ENCODE data around the gene RNF166.

Gene RNF166

DNA sequence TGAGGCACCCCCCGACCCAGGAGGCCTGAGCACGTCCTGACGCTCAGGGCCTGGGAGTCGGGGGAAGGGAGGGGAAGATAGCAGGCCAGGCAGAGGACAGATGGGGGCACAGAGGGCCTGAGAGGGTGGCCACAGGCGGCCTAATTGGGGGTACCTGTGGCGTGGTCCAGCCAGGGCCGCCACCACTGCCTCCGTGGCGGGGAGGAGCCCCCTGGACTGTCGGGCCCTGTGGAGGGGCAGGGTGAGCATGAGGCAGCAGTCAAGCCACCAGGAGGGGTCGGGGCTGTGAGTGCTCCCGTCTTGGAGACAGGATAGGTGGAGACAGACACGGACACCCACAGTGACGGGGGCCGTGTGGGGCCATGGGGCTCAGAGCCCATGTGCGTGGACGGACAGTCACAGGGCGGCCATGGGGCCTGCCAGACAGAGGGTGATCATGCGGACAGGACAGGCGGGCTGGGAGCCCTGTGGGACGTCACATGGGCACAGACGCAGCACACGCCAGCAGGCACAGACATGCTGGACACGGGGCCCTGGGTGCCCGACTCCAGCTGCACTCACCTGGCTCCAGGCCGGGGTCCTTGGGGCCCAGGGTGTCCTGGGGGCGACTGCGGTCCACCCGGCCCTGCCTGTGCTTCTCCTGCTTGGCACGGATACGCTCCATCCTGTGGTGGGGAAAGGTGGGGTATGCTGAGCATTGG, 18.8 kb upstream of the RNF166 start:
- TF ChIP-seq MAX (IDR thresholded peaks at IDR 0.05) (no peak), TCF12 (IDR thresholded peaks at IDR 0.05; ENCODE audit: low read depth) (no peak), CREB1 (IDR thresholded peaks at IDR 0.05; ENCODE audit: low read depth) (no peak), EP300 (IDR thresholded peaks at IDR 0.05; ENCODE audit: borderline replicate concordance) (no peak), EGR1 (IDR thresholded peaks at IDR 0.05) (no peak), TAF1 (IDR thresholded peaks at IDR 0.05; ENCODE audit: low read depth) (no peak), YY1 (IDR thresholded peaks at IDR 0.05; ENCODE audit: low read depth) (no peak)

DNA sequence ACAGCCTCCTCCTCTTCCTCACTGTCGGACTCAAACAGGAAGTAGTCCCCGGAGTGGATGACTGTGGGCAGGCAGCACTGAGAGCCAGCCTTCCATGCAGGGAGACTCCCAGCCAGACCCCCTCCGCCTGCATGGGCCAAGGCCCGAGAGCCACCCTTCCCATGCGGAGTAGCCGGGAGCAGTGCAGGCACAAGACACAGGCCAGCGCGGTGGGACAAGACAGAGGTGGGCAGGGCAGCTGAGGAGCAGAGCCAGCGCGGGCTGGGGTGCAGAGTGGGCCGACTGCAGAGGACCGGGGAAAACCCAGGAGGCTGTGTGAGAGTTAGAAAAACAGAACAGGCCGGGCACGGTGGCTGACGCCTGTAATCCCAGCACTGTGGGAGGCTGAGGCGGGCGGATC, 17.7 kb upstream of the RNF166 start:
- TF ChIP-seq MAX (IDR thresholded peaks at IDR 0.05) (no peak), TAF1 (IDR thresholded peaks at IDR 0.05; ENCODE audit: low read depth) (no peak), CREB1 (IDR thresholded peaks at IDR 0.05; ENCODE audit: low read depth) (no peak), ZBTB7A (IDR thresholded peaks at IDR 0.05; ENCODE audit: low read depth) (no peak), YY1 (IDR thresholded peaks at IDR 0.05; ENCODE audit: low read depth) (no peak), EP300 (IDR thresholded peaks at IDR 0.05; ENCODE audit: borderline replicate concordance) (no peak), NFIC (IDR thresholded peaks at IDR 0.05) (no peak), RAD21 (IDR thresholded peaks at IDR 0.05; ENCODE audit: low read depth) (no peak), REST (IDR thresholded peaks at IDR 0.05; ENCODE audit: low read depth) (no peak), USF1 (IDR thresholded peaks at IDR 0.05) (no peak), TEAD4 (IDR thresholded peaks at IDR 0.05) (no peak), FOXM1 (IDR thresholded peaks at IDR 0.05; ENCODE audit: borderline replicate concordance, low read depth) (no peak), TCF12 (IDR thresholded peaks at IDR 0.05; ENCODE audit: low read depth) (no peak), CEBPB (IDR thresholded peaks at IDR 0.05) (no peak)

DNA sequence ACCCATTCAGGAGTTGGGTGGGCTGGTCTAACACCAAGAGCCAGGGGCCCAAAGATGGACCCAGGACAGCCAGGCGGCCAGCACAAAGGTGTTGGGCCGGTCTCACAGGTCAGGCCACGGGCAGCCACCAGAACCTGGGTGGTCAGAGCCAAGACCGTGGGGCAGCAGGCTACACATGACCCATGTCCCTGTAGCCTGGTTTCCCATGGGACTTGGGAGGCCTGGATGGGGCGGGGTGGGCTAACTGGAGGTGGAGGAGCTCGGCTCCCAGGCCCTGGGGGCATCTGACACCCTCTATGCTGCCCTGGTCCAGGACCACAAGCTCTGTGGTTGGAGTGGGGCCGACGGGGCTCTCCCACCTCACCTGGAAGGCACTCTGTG, 17.3 kb upstream of the RNF166 start:
- no peak for TF ChIP-seq EP300 (IDR thresholded peaks at IDR 0.05; ENCODE audit: borderline replicate concordance)
- no peak for TF ChIP-seq CEBPB (IDR thresholded peaks at IDR 0.05)
- no peak for TF ChIP-seq TAF1 (IDR thresholded peaks at IDR 0.05; ENCODE audit: low read depth)
- TF ChIP-seq YY1 (IDR thresholded peaks at IDR 0.05; ENCODE audit: low read depth), result no peak
- no peak for TF ChIP-seq FOXM1 (IDR thresholded peaks at IDR 0.05; ENCODE audit: borderline replicate concordance, low read depth)
- TF ChIP-seq MAX (IDR thresholded peaks at IDR 0.05), result no peak
- no peak for TF ChIP-seq CREB1 (IDR thresholded peaks at IDR 0.05; ENCODE audit: low read depth)
- TF ChIP-seq RAD21 (IDR thresholded peaks at IDR 0.05; ENCODE audit: low read depth), result no peak
- TF ChIP-seq EGR1 (IDR thresholded peaks at IDR 0.05), result no peak
- no peak for TF ChIP-seq USF1 (IDR thresholded peaks at IDR 0.05)
- no peak for TF ChIP-seq NFIC (IDR thresholded peaks at IDR 0.05)
- no peak for TF ChIP-seq REST (IDR thresholded peaks at IDR 0.05; ENCODE audit: low read depth)
- TF ChIP-seq TCF12 (IDR thresholded peaks at IDR 0.05; ENCODE audit: low read depth), result no peak
- TF ChIP-seq TEAD4 (IDR thresholded peaks at IDR 0.05), result no peak
- TF ChIP-seq ZBTB7A (IDR thresholded peaks at IDR 0.05; ENCODE audit: low read depth), result no peak

DNA sequence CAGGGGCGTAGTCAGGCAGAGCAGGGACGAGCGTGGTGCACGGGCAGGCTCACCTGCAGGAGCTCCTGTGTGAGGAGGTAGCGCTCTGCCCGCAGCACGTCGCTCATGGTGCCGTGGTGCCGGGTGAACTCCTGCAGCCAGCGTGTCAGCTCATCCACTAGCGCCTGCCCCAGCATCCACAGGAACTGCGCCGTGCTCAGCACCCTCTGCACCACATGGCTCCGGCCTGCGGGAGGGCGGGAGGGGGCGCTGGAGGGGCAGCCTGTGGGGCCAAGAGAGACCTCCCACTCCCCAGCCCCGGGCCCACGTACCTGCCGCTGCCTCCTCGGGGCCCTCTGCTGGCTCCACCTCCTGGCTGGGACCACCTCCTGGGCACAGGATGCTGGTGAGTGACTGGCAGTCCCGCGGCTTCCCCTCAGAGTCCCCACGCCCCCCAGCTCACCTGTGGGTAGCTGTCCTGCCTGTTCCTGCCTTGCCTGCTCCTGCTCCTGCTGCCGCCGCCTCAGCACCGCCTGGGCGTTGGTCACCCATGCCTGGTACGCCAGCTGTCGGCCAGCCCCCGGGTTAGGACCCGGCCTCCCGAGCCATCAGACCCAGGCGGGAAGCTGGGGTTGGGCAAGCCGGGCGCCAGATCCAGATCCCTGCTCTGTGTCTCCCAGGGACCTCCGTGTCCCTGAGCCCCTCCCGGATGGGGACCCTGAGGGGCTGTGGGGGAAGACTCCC, 16.7 kb upstream of the RNF166 start:
- TF ChIP-seq TAF1 (IDR thresholded peaks at IDR 0.05; ENCODE audit: low read depth) (no peak), REST (IDR thresholded peaks at IDR 0.05; ENCODE audit: low read depth) (no peak), NFIC (IDR thresholded peaks at IDR 0.05) (no peak)

Measured in Ishikawa (cell line).